ENCODE measurements around the gene RTL5. TPM values are rescaled to one million over a fixed set of nuclear protein-coding genes. Genes with fewer than 3 reads are reported as not detected.

RTL5 gene
- total RNA-seq, 2 experiments from 2014 or later = not detected

DNA sequence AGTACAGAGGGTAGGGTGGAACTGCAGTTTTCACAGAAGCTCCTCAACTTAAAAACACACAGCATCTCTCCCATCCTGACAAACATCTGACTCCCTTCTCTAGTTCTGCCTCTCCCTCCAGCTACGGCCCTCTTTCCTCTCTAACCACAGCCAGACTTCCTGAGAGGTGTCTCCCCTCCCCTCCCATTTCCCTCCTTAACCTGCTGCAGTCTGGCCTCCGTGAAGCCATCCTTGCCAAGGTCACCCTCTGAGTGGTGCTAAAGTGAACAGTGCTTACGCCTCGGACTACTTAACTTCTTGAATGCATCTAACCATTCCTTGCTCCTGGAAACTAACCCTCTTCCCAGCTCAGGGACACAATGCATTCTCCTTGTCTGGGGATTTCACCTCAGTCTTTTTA is 53.3 kb downstream of the RTL5 start:
- Histone ChIP-seq H3K4me1 (ENCODE audit: insufficient read depth, low read length, poor library complexity, severe bottlenecking) (no peaks in the 10 kb centered on the region), H3K9me2 (ENCODE audit: insufficient read depth, low read length) (no peaks in the 10 kb centered on the region), H2AFZ (ENCODE audit: low read length) (no peak overlapping the region), H3K4me3 (ENCODE audit: low read depth, low read length, poor library complexity, severe bottlenecking) (no peak overlapping the region), H3K36me3 (ENCODE audit: insufficient read depth, low read length) (no peaks in the 10 kb centered on the region), H3K4me2 (ENCODE audit: low read length) (no peak overlapping the region), H3K27ac (ENCODE audit: low read depth, low read length, poor library complexity, severe bottlenecking) (no peak overlapping the region), H4K20me1 (ENCODE audit: insufficient read depth, low read length) (no peaks in the 10 kb centered on the region), H3K79me2 (ENCODE audit: insufficient read depth, low read depth, low read length) (no peaks in the 10 kb centered on the region), H3K9me3 (ENCODE audit: low read length) (no peaks in the 10 kb centered on the region)
- TF ChIP-seq, protein P1, sequence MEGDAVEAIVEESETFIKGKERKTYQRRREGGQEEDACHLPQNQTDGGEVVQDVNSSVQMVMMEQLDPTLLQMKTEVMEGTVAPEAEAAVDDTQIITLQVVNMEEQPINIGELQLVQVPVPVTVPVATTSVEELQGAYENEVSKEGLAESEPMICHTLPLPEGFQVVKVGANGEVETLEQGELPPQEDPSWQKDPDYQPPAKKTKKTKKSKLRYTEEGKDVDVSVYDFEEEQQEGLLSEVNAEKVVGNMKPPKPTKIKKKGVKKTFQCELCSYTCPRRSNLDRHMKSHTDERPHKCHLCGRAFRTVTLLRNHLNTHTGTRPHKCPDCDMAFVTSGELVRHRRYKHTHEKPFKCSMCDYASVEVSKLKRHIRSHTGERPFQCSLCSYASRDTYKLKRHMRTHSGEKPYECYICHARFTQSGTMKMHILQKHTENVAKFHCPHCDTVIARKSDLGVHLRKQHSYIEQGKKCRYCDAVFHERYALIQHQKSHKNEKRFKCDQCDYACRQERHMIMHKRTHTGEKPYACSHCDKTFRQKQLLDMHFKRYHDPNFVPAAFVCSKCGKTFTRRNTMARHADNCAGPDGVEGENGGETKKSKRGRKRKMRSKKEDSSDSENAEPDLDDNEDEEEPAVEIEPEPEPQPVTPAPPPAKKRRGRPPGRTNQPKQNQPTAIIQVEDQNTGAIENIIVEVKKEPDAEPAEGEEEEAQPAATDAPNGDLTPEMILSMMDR (conservative IDR thresholded peaks at IDR 0.05; ENCODE audit: low read length) = no peak
- TF ChIP-seq EZH2phosphoT487 (IDR thresholded peaks at IDR 0.05; ENCODE audit: borderline replicate concordance, low read depth, low read length) = no peak
- POLR2A ChIA-PET = no interaction called here
- intact Hi-C loops (cut with micrococcal nuclease; ENCODE audit: unreplicated experiment) = no loop called here
- no peak for DNase-seq (ENCODE audit: low spot score)
- BruUV-seq (replicated peaks) = no TSS peak
- CTCF ChIA-PET (ENCODE audit: unreplicated experiment) = no interaction called here

Other genes with a start within 250 kb of the RTL5 start
- 0.05 TPM in 1 of 2 replicates, not detected in the other for gene NHSL2, start 221.1 kb downstream of the RTL5 start, total RNA-seq (2014; rRNA removed; shearing (Covaris generic))
- not detected in 2 replicates for gene NHSL2, start 221.1 kb downstream of the RTL5 start, total RNA-seq (2022)
- gene PIN4, start 49.8 kb upstream of the RTL5 start, total RNA-seq (2014; rRNA removed; shearing (Covaris generic)) = 12.3 and 33.6 TPM in 2 replicates
- 14.6 and 16.1 TPM in 2 replicates for gene PIN4, start 49.8 kb upstream of the RTL5 start, total RNA-seq (2022)
- gene ERCC6L, start 107.1 kb upstream of the RTL5 start, total RNA-seq (2014; rRNA removed; shearing (Covaris generic)) = 12.6 and 13.5 TPM in 2 replicates
- gene ERCC6L, start 107.1 kb upstream of the RTL5 start, total RNA-seq (2022) = 14.1 and 14.7 TPM in 2 replicates
- 1,046 and 1,157 TPM in 2 replicates for gene RPS4X, start 145.3 kb upstream of the RTL5 start, total RNA-seq (2014; rRNA removed; shearing (Covaris generic))
- gene RPS4X, start 145.3 kb upstream of the RTL5 start, total RNA-seq (2022) = 1,024 and 1,064 TPM in 2 replicates
- 1.0 TPM in 1 of 2 replicates, not detected in the other for gene CITED1, start 174.0 kb upstream of the RTL5 start, total RNA-seq (2014; rRNA removed; shearing (Covaris generic))
- 0.49 TPM in 1 of 2 replicates, not detected in the other for gene CITED1, start 174.0 kb upstream of the RTL5 start, total RNA-seq (2022)